CD4-positive, alpha-beta T cell treated with Interleukin-17A for 4 hours (primary cell): ENCODE measurements around the gene DCUN1D3.
"Not testable (repeated sequence)": the region's sequence is repeated elsewhere in the genome, so short reads cannot be mapped to it uniquely, and the experiment has no call there.

Experiments used
- DNase-seq: peaks from one replicate; pipeline ENCODE4 v3.0.0-alpha.2; 2020; ENCODE audit warnings: mixed read lengths

The DCUN1D3 gene

GRCh38 chr16:20886320-20886719 is 13.8 kb downstream of the DCUN1D3 start:
- DNase-seq: no peak

DNA sequence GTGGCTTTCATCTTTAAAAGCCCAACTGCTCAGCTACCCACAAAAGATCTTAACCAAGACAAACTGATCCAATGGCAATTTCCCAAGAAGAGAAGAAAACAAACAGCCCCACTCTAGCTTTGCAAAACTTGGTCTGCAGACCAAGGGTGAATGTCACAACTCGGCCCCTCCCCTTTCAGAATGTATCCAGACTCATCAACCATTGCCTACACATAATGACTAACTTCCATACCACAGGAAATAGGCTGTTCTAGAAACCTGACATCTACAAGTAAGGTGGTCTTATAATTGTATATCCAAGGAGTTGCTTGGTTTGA is 16.0 kb downstream of the DCUN1D3 start:
- no peak for DNase-seq

DNA sequence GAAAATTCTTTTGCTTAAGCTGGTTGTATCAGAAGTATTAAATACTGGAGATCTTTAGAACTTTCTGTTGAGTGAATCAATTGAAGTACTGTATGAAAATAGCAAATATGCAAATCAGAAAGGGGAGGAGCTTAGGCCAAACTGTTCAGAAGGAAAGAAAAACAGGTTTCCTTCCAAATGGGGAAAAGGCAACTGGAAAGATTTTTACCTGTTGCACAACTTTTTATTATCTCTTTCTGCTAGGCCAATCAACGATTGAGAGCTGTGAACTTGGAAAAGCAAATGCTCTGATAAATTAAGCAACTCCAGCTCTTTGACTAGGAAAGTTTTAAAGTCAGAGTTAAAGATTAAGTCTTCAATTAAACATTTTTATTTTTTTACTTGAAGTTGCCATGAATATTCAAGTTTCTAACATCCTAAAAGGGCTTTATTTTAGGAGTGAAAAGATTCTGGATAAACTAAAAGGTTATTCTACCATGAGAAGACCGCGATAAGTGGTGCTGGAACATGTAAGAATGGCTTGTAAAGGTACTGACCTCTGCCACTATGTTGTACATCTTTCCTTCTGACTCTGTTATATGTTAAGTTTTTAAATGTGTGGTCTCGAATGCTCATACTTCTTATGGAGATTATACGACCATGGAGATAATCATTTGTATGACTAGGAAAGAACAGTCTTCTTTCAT is 16.5 kb downstream of the DCUN1D3 start:
- DNase-seq: no peak

GRCh38 chr16:20881503-20881878 is 18.7 kb downstream of the DCUN1D3 start:
- no peak for DNase-seq

DNA sequence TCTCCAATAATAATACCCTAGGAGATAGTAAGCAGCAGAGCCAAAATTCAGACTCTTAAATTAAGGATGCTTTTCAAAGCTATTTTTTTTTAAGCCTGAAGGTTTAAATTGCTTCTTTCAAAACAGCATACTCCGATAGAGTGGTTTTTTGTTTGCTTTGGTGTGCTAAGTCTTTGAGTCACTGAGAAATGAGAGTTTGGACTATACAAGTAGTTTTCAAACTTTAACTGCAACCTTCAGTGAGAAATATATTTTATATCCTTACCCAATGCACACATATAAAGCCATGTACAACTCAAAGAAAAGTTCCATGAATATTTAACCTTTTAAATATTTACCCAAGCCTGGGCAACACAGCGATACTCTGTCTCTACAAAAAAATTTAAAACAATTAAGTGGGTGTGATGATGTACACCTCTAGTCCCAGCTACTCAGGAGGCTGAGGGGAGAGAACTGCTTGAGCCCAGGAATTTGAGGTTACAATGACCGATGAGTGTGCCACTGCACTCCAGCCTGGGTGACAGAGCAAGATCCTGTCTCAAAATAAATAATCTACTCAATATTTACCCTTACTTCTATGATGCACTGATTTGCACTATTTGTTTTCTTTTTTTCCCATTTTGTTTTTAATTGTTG is 19.2 kb downstream of the DCUN1D3 start:
- DNase-seq: no peak

DNA sequence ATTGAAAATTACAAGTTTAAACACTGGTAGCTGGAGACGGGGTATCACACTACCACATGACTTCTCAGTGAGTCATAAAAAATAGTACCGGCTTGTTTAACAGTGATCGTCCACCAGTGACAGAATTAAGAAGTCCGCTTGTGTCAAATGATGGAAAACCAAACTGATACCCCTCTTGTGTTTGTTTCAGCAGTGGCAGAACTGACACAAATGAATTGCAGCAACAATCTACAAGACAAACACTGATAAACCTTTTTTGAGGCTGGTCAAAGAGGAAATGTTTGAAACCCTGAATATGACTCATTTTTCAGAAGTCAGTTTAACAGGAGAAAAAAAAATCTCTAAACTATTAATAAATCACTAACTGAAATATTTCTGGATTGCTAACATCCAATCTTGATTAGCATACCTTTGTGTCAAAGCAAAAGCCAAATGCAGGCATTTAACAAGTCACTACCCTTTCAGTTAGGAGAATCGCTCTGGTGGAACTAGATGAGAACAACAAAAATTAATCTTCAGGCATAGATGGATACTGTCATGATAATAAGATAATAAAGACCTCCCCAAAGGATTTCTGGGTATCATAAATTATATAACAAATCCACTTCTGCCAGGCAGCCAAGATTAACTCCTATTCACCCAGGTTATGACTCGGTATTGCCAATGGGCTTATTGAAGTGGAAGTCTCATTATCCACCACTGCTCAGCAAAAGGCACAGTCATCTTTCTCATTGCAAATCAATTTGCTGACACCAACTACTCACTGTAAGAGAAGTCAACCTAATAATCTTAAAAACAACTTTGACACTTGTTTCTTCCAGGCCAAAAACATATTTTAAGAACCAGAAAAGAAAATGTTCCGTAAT is 20.8 kb downstream of the DCUN1D3 start:
- DNase-seq: no peak

- DNase-seq: no peak
Measured at GRCh38 chr16:20878682-20879147, 21.4 kb downstream of the DCUN1D3 start.

DNA sequence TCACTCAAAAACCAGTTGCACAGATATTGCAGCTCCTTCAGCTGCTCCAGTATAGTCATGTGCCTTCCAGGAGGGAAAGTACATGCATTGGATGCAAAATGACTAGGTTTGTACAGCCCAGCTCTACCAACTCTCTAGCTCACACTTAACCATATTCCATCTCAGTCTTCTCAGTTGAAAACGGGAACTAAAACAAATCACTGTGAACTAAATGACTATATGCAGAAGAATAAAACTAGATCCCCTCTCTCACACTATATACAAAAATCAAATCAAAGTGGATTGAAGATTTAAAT is 24.9 kb downstream of the DCUN1D3 start:
- no peak for DNase-seq

DNA sequence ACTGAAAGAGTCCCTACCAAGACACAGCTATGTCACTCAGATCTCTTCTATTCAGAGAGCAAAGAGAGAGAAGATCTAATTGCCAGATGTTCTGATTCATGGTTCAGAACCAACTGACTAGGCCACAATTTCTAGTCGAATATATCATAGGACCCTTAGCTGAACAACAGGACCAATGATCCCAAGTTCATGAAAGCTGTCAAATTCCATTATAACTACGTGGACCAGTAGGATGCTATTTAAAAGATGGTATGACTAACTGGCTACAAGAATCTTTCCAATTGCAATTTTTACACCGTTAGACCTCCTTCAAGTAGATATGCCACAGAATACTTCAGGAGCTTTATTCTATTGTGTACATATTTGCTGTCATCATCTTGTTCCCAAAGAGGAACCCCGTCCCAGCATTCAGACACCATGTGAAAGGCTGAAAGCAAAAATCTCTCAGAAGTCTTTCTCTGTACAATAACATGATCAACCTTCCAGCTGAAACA is 26.0 kb downstream of the DCUN1D3 start:
- DNase-seq: no peak

- no peak for DNase-seq
Measured at GRCh38 chr16:20873331-20873730, 26.8 kb downstream of the DCUN1D3 start.

- DNase-seq: no peak
Measured at GRCh38 chr16:20871941-20872815, 28.0 kb downstream of the DCUN1D3 start.

DNA sequence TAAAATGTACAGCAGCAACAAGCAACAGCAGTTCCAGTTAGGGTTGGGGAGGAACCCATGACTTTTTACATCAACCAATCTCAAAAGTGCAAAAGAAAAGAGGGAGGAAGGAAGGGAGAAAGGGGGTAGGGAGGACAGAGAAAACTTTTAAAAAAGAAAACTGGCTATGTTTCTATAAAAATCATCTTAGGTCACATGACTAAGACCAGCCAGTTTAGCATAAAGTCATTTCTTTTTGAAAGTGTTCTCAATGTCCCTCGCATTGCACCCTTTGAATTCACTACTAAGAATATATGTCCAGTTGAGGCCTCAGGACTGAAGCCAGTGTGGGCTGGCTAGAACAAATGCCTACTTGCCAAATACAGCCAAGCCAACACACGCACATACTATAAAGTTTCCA is 28.9 kb downstream of the DCUN1D3 start:
- no peak for DNase-seq

DNA sequence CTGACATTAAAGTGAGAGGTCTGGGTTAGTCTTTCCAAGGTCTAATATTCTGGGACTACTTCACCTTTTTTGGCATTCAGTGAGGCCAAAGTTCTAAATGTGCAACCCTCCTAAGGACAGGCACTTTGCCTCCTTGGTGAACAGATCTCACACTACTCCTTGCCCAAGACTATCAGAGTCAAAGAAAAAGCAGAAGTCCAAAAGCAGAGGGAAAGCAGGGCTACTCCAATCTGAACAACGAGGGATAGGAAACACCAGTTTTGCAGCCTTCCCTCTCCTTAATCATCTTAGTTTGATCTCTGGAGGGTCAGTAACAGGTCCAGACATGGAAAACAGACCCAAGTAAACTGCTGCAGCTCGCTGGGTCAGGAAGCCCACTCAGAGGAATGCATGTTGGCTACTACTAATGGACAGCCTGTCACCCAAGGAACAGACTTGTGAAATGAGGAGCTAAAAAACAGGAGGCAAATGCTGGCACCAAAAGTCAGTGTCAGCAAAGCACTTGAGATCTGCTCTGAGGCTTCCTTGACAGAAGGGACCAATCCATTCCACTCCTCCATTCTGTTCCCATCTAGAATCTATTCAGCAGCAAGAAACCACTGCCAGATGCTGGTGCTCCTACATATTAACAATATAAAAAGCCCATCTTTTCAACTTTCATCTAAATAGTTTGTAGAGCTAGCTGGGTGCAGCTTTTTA is 29.9 kb downstream of the DCUN1D3 start:
- DNase-seq: no peak

DNA sequence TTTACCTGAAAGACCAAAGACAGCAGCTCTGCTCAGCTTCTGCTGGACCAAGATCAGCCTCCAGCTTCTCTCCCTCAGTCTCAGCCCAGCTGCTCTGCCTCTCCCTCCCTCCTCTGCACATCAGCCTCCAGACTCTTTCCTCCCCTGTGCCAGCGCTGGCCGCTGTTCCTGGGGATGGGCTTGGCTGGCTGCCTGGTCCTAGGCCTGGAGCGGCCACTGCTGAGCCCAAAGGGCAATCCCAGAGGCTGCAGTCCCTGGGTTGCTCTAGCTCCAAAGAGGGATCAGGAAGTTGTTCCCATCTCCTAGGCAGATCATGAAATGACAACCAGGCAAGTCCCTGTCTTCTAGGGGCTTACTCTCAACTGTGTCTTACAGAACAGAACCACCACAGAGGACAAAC is 31.3 kb downstream of the DCUN1D3 start:
- no peak for DNase-seq

DNA sequence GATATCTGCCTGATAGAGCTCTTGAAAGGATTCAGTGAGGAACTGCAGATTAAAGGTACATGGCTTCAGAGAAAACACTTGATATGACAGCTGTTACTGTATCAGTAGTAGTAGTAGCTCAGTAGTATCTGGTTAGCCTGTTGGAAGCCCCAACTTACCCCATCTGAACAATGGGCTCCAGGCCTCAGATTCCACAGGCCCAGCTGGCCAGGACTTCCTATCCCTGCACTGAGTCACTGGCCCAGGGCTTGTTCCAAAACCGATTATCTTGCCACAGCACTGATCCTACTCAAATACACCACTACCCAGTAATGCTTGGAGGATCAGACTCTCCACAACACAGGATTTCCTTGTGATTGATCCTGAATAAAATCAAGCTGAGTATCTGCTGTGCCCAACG is 32.6 kb downstream of the DCUN1D3 start:
- DNase-seq: no peak

- DNase-seq: no peak
Measured at GRCh38 chr16:20866801-20867200, 33.4 kb downstream of the DCUN1D3 start.

GRCh38 chr16:20866145-20866772 is 33.9 kb downstream of the DCUN1D3 start:
- DNase-seq: no peak

DNA sequence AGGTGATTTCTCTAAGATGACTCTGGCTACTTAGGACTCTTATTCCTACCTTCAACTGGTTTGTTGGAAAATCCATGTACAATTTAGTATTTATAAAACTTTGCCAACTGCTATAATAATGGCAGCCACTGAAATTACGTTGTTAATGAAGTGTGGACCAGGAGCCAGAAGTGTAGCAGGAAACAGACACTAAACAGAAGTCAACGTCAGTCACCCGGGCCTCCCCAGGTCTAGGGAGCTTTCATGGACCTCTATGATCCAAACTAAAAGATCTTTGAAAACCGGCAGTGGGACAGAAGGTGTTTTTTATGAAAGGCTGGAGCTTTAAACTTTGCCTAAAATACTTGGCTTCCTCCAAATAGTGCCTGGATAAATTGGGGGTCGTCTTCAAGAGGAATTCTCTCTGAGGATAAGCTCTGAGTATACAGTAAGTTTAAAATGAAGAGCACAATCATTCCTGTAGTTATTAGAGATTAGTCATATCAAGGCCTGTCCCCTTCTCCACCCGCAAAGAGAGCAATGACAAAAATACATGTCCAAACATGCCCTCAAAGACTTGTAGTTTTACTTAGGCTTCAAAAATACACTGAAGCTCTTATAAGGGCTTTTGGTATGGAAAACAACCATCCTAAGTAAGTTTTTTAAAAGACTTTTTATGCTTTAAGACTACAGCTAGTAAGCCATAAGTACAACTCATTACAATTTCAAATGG is 34.6 kb downstream of the DCUN1D3 start:
- no peak for DNase-seq

GRCh38 chr16:20864376-20864775 is 35.8 kb downstream of the DCUN1D3 start:
- not testable (repeated sequence) for DNase-seq

GRCh38 chr16:20862162-20862960 is 37.8 kb downstream of the DCUN1D3 start:
- no peak for DNase-seq
